Measurements from ENCODE around the gene ST3GAL4.

ST3GAL4 gene

DNA sequence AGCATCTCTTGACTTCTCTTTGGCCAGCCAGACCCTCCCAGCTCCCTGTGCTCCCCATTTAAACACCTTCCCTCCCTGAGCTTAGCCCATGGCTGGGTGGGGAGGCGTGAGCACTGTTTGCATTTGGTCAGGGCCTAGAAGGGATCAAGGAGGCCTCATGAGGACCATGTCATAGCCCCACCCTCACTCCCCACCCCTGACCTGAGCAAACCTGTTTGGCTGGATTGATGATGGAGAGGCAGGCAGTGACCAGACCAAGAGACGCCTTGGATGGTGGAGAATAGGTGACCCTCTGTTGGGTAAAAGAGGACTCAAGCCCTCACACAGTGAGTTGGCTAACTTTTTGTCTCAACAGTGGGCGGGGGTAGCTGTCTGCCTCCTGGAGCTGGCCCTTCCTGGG lies 49.9 kb downstream of the ST3GAL4 start:
- no peak for DNase-seq (ENCODE audit: low read depth in 3 of 3, low spot score in 1 of 3)

DNA sequence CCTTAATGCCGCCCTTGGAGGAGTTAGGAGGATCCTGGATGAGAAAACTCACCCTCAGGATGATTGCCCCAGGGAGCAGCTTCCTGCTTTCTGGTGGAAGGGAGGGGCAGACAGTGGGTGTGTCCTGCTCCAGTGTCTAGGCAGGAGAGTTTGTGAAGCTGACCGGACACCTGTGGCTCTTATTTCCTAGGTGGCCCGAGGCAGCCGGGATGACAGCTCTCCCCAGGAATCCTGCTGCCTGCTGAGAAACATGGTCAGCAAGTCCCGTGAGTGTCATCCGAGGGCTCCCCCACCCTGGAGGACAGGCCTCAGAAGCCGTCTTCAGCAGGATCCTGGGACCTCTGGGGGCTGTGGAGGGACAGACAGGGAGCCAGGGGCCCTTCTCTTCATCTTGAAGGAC lies 50.4 kb downstream of the ST3GAL4 start:
- no peak for DNase-seq (ENCODE audit: low read depth in 3 of 3, low spot score in 1 of 3)

DNA sequence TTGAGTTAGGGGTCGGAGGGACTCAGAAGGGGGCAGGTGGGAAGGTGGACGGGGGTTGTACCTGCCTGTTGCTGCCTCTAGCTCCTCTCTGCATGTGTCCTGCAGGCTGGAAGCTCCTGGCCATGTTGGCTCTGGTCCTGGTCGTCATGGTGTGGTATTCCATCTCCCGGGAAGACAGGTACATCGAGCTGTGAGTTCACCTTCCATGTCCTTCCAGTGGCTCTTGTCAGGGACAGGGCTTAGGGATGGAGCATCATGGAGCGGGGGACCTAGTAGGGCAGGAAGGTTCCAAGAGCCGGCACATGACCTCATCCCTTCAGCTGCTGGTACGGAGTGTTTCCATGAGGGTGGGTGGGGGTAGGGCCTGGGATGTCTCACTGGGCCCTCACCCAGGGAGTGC lies 50.9 kb downstream of the ST3GAL4 start:
- no peak for DNase-seq (ENCODE audit: low read depth in 3 of 3, low spot score in 1 of 3)

DNA sequence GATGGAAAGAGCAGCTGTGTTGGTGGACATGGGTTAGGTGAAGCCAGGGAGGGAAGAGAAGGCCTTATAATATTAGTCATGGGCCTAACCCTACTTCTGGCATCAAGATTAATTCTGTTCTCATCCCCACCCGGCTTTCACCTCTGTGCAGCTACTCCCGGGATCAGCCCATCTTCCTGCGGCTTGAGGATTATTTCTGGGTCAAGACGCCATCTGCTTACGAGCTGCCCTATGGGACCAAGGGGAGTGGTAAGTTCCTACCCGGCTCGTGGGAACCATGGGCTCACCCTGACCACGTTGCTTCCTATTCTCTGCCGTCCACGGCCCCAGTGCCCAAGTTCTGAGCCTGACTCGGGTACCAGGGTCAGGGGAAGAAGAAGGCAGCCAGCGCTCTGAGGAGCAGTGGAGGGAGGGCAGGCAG lies 51.6 kb downstream of the ST3GAL4 start:
- no peak for DNase-seq (ENCODE audit: low read depth in 3 of 3, low spot score in 1 of 3)

DNA sequence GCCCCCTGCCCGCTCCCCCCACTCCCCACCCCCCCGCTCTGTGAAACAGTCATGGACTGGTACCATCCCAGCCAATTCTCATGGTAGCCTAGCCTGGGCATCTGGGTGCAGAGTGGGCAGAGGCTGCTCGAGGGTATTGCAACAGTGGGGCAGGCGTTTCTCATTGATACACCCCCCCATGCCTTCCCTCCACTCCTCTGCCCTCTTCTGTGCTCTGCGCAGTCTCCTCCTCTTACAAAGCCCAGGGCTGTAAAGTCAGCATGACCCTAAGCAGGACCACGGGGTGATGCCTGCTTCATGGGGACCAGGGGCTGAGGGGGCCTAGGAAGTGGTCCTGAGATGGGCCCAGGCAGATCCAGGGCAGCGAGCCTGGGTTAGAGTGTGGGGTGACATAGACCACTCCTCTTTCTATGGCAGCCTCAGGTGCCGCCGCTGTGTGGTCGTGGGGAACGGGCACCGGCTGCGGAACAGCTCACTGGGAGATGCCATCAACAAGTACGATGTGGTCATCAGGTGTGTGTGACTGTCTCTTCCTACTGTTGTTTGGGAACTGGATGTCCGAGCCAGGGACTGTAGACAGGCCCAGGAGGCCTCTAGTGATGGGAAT lies 52.3 kb downstream of the ST3GAL4 start:
- DNase-seq (ENCODE audit: low read depth in 3 of 3, low spot score in 1 of 3), result no peak

DNA sequence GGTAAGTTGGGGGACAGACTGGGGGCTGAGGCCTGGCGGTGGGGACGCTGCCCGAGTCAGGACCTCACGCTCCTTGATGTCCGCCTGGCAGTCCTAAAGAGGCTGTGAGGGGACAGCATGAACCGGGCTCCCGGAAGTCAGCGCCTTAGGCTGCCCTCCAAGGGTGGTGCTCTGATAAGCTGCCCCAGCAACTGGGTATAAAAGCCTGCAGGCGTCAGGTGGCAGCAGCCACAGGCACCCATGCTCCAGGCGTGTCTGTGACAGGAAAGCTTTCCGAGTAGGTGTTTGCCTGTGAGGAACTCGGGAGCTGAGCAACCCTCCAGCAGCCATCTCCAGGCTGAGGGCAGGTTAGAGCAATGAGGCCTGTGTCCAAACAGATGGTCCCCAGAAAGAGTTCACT lies 53.0 kb downstream of the ST3GAL4 start:
- DNase-seq (ENCODE audit: low read depth in 3 of 3, low spot score in 1 of 3), result no peak

DNA sequence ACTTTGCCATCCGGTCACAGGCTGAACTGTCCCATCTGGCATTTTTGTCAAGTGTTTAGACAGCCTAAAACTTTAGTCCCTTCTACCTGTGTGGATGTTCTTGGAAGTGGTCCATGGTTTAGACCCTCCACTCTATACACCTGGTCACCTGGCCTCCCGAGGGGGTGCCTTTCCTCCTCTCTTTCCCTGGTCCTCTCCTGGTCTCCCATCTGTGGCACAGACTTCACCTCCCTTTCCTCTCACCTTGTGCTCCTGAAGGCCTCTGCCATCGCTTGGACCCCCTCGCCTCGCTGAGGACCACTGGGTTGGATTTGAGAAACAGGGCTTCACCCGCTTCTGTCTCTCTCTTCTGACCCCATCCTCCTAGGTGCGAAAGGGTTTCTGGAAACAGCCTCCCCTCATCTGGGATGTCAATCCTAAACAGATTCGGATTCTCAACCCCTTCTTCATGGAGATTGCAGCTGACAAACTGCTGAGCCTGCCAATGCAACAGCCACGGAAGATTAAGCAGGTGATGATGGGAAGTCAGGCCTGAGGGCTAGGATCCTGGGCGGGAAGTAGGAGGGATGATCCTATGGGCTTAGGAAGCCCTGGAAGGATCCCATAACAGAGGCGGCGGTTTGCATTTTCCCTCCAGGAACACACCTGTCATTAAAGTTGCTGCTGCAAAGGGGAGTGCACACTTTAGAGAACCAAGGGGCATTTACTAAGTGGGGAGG lies 53.6 kb downstream of the ST3GAL4 start:
- DNase-seq (ENCODE audit: low read depth in 3 of 3, low spot score in 1 of 3), result no peak

DNA sequence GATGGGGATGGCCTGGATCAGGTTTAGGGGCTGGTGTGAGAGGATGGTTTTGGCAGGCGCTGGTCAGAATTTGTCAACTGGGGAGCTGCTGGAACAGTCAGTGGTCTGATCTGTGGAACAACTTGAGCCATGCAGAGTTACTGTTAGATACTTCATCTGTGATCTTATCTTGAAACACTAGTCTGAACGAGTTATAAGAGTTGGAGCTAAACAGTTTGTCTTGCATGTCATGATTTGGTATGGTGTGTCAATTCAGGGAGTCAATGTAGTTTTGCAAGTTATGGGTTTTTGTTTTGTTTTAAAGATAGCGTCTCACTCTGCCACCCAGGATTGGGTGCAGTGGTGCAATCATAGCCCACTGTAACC lies 54.1 kb downstream of the ST3GAL4 start:
- no peak for DNase-seq (ENCODE audit: low read depth in 3 of 3, low spot score in 1 of 3)

DNA sequence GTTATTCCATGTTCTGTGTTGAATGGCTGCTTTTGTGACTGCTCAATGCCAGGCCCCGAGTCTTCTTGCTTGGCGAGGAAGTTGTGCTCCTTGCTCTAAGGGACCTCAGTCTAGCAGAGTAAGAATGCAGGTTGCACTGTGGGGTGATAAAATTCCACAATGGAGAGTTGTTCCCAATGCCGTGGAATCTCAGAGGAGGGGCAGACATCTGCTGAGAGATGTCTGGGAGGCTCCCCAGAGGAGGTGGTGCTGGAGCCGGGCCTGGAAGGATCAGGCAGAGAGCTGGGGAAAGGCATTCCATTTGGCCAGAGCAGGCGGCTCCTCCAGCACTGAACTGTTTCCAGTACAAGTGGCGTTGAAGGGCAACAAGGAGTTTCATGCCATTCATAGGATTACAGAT lies 55.2 kb downstream of the ST3GAL4 start:
- no peak for DNase-seq (ENCODE audit: low read depth in 3 of 3, low spot score in 1 of 3)

DNA sequence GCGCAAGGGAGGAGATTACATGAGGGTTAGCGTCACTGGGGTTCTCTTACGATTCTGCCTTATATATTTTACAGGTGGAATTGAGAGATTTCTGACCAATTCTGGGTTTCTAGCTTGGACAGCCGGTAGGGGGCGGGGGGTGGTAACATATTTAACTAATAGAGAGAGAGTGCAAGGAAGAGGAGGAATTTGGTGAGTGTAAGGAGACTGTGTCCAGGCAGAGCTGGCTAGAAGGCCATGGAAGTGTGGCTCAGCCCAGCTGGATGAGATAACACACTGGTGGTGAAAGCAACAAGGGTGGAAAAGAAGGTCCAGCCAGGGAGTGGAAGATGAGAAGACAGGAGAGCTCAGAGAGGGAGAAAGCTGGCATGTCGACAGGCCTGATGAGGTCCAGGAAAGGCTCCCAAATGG lies 56.5 kb downstream of the ST3GAL4 start:
- DNase-seq (ENCODE audit: low read depth in 3 of 3, low spot score in 1 of 3), result no peak

DNA sequence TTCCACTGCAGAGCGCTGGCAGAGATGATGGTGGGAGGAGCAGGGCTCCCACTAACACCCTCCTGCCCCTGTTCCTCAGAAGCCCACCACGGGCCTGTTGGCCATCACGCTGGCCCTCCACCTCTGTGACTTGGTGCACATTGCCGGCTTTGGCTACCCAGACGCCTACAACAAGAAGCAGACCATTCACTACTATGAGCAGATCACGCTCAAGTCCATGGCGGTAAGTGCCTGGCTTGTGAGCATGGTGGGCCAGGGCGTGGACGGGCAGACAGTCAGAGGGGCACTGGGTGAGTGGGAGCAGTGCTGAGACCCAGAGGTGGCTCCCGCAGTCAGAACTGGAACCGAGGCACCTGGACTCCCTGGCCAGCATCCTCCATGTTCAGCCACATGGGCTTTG lies 57.9 kb downstream of the ST3GAL4 start:
- no peak for DNase-seq (ENCODE audit: low read depth in 3 of 3, low spot score in 1 of 3)

DNA sequence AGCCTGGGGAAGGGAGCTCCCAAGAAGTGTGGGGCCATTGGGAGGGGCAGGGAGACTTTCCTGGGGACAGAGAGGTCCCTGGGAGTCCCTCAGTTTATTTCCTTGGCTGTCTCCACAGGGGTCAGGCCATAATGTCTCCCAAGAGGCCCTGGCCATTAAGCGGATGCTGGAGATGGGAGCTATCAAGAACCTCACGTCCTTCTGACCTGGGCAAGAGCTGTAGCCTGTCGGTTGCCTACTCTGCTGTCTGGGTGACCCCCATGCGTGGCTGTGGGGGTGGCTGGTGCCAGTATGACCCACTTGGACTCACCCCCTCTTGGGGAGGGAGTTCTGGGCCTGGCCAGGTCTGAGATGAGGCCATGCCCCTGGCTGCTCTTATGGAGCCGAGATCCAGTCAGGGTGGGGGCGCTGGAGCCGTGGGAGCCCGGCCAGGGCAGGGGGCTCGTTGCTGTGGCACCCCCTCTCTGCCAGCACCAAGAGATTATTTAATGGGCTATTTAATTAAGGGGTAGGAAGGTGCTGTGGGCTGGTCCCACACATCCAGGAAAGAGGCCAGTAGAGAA lies 58.4 kb downstream of the ST3GAL4 start:
- DNase-seq (ENCODE audit: low read depth in 3 of 3, low spot score in 1 of 3), result no peak

DNA sequence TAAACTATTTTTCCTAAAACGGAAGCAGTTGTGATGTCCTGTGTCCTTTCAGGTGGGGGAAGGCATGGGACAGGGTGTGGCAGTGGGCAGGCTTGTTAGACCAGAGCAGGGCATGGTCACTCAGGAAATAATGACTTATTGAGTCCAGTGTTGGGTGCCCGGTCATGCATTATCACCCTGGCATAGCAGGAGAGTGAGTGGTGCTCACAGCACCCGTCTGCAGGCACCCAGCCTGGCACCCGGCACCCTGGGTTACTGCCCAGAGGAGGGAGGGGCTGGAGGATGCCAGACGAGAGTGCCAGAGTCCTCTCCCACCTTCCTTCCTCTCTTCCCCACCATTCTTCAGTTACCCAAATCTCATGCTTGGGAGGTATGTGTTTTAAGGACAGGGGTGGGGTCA lies 59.1 kb downstream of the ST3GAL4 start:
- DNase-seq (ENCODE audit: low read depth in 3 of 3, low spot score in 1 of 3), result no peak

DNA sequence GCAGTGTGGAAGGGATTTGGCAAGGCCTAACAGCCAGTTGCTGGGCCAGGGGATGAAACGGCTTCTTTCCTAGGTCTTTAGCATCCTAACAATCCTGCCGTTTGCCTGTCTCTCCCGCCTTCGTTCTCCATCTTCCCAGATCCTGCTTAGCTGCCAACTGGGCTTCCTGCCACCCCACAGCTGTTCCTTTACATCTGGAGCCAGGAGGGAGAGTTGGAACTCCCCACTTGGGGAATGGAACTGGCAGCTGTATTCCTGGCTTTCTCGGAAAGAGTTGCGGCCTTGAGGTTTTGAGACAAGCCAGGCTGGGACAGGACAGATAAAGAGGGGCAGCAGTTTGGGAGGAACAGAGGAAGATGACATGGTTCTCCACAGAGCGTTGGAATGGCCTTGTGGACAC lies 59.6 kb downstream of the ST3GAL4 start:
- DNase-seq (ENCODE audit: low read depth in 3 of 3, low spot score in 1 of 3), result no peak

DNA sequence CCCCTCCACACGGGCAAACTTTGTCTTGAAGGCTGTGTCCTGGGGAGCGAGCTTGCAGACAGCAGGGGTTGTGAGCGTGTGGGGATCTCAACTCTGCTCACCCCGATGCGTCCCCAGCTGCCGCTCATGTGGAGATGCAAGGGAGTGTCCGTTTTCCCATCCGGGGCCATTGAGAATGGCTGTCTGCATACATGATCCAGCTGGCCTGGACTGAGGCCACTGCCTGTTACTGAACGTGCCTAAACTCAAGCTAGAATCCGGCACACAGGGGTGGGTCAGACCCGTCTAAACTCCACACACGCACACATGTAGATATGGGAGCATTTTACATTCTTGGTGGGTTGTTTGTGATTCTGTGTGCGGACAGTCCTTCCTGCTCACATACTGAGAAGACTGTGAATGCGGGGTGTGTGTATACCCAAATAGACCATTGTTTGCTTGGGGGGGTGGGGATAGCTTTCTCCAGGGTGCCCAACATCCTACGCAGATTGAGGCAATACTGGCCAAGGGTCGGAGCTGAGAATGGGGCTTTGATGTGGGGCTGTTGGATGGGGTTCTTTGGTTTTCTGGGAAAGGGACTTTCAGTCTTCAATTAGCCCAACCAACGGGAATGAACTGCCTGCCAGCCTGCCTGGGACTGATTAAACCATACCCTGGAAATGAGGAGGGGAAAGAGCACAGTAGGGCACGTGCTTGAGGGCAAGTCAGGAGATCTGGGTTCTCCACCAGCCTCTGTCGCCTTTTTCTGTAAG lies 60.4 kb downstream of the ST3GAL4 start:
- no peak for DNase-seq (ENCODE audit: low read depth in 3 of 3, low spot score in 1 of 3)

DNA sequence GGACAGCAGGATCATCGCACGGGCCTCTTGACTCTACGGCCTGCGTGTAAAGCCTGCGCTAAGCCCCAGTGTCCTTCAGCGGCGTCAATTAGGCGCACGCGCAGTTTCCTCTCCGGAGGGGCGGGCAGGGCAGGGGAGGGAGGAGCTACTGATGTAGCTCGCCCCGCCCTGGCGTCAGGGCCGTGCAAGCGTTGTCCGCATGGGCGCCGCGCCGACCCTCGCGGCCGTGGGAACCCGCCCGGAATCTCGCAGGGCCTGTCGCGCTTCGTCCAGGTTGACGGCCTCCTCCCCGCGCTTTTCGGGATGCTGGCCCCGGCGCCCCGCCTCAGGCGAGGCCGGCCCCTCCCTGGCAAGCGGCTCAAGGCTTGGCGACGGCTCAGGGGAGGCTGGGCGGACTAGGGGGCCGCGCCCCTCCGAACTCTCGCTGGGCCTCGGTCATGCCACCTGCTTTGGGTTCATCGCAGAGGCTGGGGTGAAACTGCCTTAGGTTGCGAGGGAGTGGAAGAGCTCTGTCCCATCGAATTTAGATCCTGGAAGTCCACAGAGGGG lies 61.1 kb downstream of the ST3GAL4 start:
- DNase-seq (ENCODE audit: low read depth in 3 of 3, low spot score in 1 of 3), result peak; percentile 21 to 54 (median 41)

DNA sequence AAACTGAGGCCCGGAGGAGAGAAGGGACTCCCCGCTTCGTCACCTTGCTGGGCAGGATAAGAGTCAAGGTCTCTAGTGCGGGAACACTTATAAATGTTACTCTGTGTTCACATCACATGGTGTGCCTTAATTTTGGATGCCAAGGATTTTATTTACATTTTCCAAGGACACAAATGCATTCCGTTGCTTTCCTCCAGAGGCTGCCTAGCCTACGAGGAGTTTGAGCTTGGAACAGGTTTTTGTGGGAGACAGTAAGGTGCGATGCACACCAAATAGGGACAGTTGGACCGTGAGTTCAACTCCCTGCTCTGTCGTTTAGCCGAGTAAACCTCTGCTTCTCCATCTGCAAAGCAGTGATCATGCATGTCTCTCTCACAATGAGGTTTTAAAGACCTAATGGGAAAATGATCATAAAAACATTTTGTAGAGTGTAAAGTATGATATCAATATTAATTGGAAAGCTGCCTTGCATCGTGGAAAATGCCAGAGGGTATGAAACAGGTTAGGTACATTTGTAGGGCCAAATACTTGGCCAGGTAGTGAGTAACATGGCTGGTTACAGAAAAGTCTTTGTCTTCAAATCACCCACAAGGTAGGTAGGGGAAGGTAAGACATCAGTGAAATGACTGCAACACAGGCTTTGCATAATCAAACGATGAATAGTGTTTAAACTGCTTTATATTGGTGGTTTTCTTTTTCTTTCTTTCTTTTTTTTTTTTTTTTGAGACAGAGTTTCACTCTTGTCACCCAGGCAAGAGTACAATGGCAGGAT lies 61.8 kb downstream of the ST3GAL4 start:
- no peak for DNase-seq (ENCODE audit: low read depth in 3 of 3, low spot score in 1 of 3)

DNA sequence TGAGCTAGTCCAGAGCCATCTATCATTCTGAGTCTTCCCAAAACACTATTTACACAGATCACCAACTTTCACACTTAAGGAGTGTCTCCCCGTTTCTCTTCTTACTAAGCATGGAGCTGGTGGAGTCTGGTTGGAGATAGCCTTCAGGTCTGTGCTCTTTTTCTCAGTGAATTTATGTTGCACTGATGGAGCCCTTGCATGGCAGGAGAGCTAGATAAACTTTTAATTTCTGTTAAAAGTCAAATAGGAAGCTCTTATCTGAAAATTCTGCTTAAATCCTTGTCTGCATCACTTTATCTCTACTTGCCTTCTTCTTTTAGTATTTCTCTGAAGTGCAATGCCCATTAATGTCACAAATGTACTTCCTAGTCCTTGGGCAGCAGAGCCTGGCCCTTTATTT lies 63.4 kb downstream of the ST3GAL4 start:
- no peak for DNase-seq (ENCODE audit: low read depth in 3 of 3, low spot score in 1 of 3)

DNA sequence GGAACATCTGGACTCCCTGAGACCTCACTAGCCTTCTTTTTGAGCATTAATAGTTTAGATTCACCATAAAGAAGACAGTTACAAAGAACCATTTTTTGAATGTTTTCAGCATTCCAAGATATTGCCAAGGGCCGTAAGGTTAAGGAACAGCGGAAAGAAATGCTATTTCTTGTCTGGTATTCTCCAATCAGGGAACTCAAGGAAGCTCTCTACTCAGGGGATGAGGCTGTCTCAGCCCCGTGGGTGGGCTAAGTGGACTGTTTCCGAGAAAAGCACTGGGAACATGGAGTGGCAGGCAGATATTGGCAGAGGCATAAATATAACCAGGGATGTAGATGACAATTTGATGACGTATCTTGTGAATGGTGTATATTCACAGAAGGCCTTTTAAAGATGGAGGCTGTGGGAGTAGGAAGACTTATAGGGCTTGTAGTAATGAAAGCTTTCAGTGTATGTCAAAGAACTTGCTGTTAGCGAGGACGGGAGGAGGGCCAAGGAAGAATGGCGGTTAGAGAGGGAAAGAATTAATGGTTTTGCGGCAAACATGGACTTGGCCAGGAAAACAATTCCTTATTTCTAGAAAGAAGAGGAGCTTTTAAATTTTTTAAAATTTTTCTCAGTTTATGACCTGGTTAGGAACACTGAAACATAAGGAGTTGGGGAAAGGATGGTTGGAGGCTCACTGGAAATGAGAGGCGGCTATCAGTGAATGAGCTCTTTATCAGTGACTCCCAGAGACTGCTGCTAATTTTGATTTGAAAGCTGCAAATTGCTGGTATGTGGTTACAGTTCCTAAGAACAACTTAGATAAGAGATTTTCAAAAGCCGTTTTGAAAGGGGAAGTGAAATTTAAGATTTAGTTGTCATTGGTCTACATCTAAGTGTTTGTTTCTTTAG lies 64.6 kb downstream of the ST3GAL4 start:
- no peak for DNase-seq (ENCODE audit: low read depth in 3 of 3, low spot score in 1 of 3)

DNA sequence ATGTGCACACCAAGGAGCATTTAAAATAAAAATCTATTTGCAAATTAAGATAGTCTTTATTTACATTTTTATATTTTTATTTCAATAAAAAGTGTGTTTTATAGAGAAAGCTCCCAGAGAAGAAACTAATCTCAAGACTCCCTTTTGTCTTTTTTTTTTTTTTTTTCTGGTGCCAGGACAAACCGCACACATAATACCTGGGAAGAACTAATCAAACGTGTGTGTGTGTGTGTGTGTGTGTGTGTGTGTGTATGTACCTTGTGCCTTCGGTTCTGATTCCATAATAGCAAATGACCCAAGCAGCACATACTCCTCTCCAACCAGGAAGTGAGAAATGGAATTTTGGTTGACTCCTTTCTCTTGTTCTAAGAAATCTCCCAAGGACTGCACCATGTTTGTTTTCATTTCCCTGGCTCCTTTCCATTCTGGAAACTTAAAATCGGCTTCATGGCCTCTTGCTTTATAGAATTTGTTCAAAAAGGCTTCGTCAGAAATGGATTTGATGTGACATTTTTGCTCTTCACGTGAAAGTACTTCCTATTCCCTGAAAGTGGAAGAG lies 65.3 kb downstream of the ST3GAL4 start:
- no peak for DNase-seq (ENCODE audit: low read depth in 3 of 3, low spot score in 1 of 3)
